ENCODE data around the gene CACNA2D3.

The CACNA2D3 gene

DNA sequence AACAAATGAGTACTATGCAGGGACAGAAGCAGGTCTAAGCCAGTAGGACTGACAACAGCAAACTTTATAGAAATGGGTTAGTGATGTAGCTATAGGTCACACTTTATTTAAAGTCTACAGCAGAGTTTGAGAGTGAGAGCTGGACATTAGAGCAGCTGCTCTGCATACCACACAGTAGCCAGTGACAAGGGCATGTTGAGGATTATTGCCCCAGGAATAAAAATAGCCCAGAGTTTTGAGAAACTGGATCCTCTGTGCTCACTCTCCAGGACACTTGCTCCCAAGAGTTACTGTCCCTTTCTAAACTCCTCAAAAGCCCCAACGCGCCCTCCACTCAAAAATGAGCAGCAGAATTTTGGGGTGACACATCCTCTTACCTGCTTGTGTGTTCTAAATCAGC is 784.4 kb downstream of the CACNA2D3 start:
- H3K79me1 ChIP-seq (ENCODE audit: low read depth, low read length): no peaks in the 10 kb centered on the region
- H2AFZ ChIP-seq (ENCODE audit: low read length): no peak overlapping the region
- no peak for DNase-seq (ENCODE audit: low spot score)
- H4K91ac ChIP-seq (ENCODE audit: low read depth, low read length, poor library complexity): no peak overlapping the region
- H3K4me1 ChIP-seq (ENCODE audit: control insufficient read depth in 2 of 2, insufficient read depth in 1 of 2, low read depth in 1 of 2, low read length in 2 of 2): no peaks in the 10 kb centered on the region
- H3K23ac ChIP-seq (ENCODE audit: low read depth, low read length, poor library complexity): no peak overlapping the region
- no peak overlapping the region for H3K4me2 ChIP-seq (ENCODE audit: insufficient read depth, low read length, poor library complexity, severe bottlenecking)
- peaks cover 0 to under 1% of the 10 kb centered on the region in 2 donors for H3K9me3 ChIP-seq (replicated peaks in 1 of 2; ENCODE audit: control insufficient read depth in 2 of 2, insufficient read depth in 1 of 2, low read depth in 1 of 2, low read length in 2 of 2)
- no peak overlapping the region for H3K4me3 ChIP-seq (ENCODE audit: low read length in 2 of 2)
- no peaks in the 10 kb centered on the region for H3K36me3 ChIP-seq (replicated peaks in 1 of 2; ENCODE audit: control insufficient read depth in 2 of 2, insufficient read depth in 2 of 2, low read length in 2 of 2)
- no peak overlapping the region for H2BK12ac ChIP-seq (ENCODE audit: low read length)
- H4K8ac ChIP-seq (ENCODE audit: low read depth, low read length): no peak overlapping the region
- H3K27me3 ChIP-seq (ENCODE audit: control insufficient read depth in 3 of 3, insufficient read depth in 3 of 3, low read depth in 1 of 3, low read length in 3 of 3): no peaks in the 10 kb centered on the region
- no peak overlapping the region for H3K4ac ChIP-seq (ENCODE audit: low read length)
- no peak overlapping the region for H3K14ac ChIP-seq (ENCODE audit: low read length)
- H2BK15ac ChIP-seq (ENCODE audit: low read length): no peak overlapping the region
- no peak overlapping the region for H2AK5ac ChIP-seq (ENCODE audit: low read depth, low read length)
- H2BK5ac ChIP-seq (ENCODE audit: low read length): no peak overlapping the region
- no peak overlapping the region for H3K18ac ChIP-seq (ENCODE audit: low read length)
- WGBS, 2 donors (ENCODE audit: extremely low coverage in 2 of 2, insufficient read length in 2 of 2, insufficient replicate concordance in 1 of 2): no CpG with 5 or more reads among the region's 2 CpGs
- H3K9ac ChIP-seq (ENCODE audit: low read depth, low read length, poor library complexity): no peak overlapping the region
- H3K27ac ChIP-seq (replicated peaks; ENCODE audit: low read length): no peak overlapping the region
- no peak overlapping the region for H2BK120ac ChIP-seq (ENCODE audit: low read depth, low read length)

DNA sequence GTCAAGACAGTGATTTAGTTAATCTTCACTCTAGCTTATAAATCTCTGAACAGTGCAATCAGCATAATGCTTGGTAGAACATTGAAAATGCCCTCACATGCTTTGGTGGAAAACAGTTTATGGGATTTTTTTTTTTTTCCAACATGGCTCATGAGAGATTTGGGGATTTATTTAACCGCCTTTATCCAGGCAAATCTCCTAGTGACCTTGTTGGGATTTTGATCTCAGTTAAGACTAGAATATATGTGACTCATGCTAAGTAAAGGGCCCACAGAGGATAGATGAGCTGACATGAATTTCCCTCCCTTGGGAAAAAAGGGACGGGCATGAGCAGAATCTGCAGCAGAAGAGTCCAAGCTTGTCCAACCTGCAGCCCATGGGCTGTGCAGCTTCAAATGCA is 786.8 kb downstream of the CACNA2D3 start:
- Histone ChIP-seq H3K4me2 (ENCODE audit: insufficient read depth, low read length, poor library complexity, severe bottlenecking) (no peak overlapping the region), H2BK15ac (ENCODE audit: low read length) (no peak overlapping the region), H3K4me1 (ENCODE audit: control insufficient read depth in 2 of 2, insufficient read depth in 1 of 2, low read depth in 1 of 2, low read length in 2 of 2) (no peaks in the 10 kb centered on the region), H3K4me3 (ENCODE audit: low read length in 2 of 2) (no peak overlapping the region), H3K27me3 (ENCODE audit: control insufficient read depth in 3 of 3, insufficient read depth in 3 of 3, low read depth in 1 of 3, low read length in 3 of 3) (no peaks in the 10 kb centered on the region), H3K18ac (ENCODE audit: low read length) (no peak overlapping the region), H4K8ac (ENCODE audit: low read depth, low read length) (no peak overlapping the region), H2AK5ac (ENCODE audit: low read depth, low read length) (no peak overlapping the region), H2AFZ (ENCODE audit: low read length) (no peak overlapping the region), H3K23ac (ENCODE audit: low read depth, low read length, poor library complexity) (no peak overlapping the region), H2BK120ac (ENCODE audit: low read depth, low read length) (no peak overlapping the region), H3K27ac (replicated peaks; ENCODE audit: low read length) (no peak overlapping the region), H3K9me3 (replicated peaks in 1 of 2; ENCODE audit: control insufficient read depth in 2 of 2, insufficient read depth in 1 of 2, low read depth in 1 of 2, low read length in 2 of 2) (peaks cover 2 to 3% of the 10 kb centered on the region in 2 donors), H2BK5ac (ENCODE audit: low read length) (no peak overlapping the region), H3K9ac (ENCODE audit: low read depth, low read length, poor library complexity) (no peak overlapping the region), H3K14ac (ENCODE audit: low read length) (no peak overlapping the region), H2BK12ac (ENCODE audit: low read length) (no peak overlapping the region), H3K36me3 (replicated peaks in 1 of 2; ENCODE audit: control insufficient read depth in 2 of 2, insufficient read depth in 2 of 2, low read length in 2 of 2) (no peaks in the 10 kb centered on the region), H3K4ac (ENCODE audit: low read length) (no peak overlapping the region), H3K79me1 (ENCODE audit: low read depth, low read length) (no peaks in the 10 kb centered on the region), H4K91ac (ENCODE audit: low read depth, low read length, poor library complexity) (no peak overlapping the region)
- WGBS, 2 donors (ENCODE audit: extremely low coverage in 2 of 2, insufficient read length in 2 of 2, insufficient replicate concordance in 1 of 2): no CpG with 5 or more reads among the region's 2 CpGs
- DNase-seq (ENCODE audit: low spot score): no peak

DNA sequence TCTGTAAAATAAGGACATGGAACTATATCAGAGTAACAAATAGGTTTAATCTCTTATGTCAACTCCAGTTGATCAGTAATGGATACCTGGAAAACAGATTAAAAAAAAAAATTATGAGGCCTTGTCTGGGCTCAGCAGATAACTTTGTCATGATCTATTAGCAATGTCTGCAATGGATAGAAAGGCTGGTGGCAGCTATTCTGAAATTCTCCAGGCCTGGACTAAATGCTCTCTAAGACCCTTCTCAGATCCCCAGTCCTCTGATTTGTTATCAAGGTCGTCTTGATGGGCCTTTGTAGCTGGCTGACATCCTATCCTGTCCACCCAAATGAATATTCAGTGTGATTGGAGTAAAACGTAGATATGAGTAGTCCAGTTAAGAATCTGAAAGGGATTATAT is 791.8 kb downstream of the CACNA2D3 start:
- Histone ChIP-seq H3K79me1 (ENCODE audit: low read depth, low read length) (no peaks in the 10 kb centered on the region), H3K18ac (ENCODE audit: low read length) (no peak overlapping the region), H3K9me3 (replicated peaks in 1 of 2; ENCODE audit: control insufficient read depth in 2 of 2, insufficient read depth in 1 of 2, low read depth in 1 of 2, low read length in 2 of 2) (peaks cover 2 to 3% of the 10 kb centered on the region in 2 donors), H2BK15ac (ENCODE audit: low read length) (no peak overlapping the region), H3K14ac (ENCODE audit: low read length) (no peak overlapping the region), H3K36me3 (replicated peaks in 1 of 2; ENCODE audit: control insufficient read depth in 2 of 2, insufficient read depth in 2 of 2, low read length in 2 of 2) (no peaks in the 10 kb centered on the region), H3K27me3 (ENCODE audit: control insufficient read depth in 3 of 3, insufficient read depth in 3 of 3, low read depth in 1 of 3, low read length in 3 of 3) (no peaks in the 10 kb centered on the region), H2BK120ac (ENCODE audit: low read depth, low read length) (no peak overlapping the region), H3K4ac (ENCODE audit: low read length) (no peak overlapping the region), H2AK5ac (ENCODE audit: low read depth, low read length) (no peak overlapping the region), H2BK5ac (ENCODE audit: low read length) (no peak overlapping the region), H2AFZ (ENCODE audit: low read length) (no peak overlapping the region), H3K4me2 (ENCODE audit: insufficient read depth, low read length, poor library complexity, severe bottlenecking) (no peak overlapping the region), H3K23ac (ENCODE audit: low read depth, low read length, poor library complexity) (no peak overlapping the region), H3K4me1 (ENCODE audit: control insufficient read depth in 2 of 2, insufficient read depth in 1 of 2, low read depth in 1 of 2, low read length in 2 of 2) (no peaks in the 10 kb centered on the region), H2BK12ac (ENCODE audit: low read length) (no peak overlapping the region), H4K8ac (ENCODE audit: low read depth, low read length) (no peak overlapping the region), H3K27ac (replicated peaks; ENCODE audit: low read length) (no peak overlapping the region), H4K91ac (ENCODE audit: low read depth, low read length, poor library complexity) (no peak overlapping the region), H3K4me3 (ENCODE audit: low read length in 2 of 2) (no peak overlapping the region), H3K9ac (ENCODE audit: low read depth, low read length, poor library complexity) (no peak overlapping the region)
- no peak for DNase-seq (ENCODE audit: low spot score)
- WGBS, 2 donors (ENCODE audit: extremely low coverage in 2 of 2, insufficient read length in 2 of 2, insufficient replicate concordance in 1 of 2): no CpG with 5 or more reads among the region's 2 CpGs

DNA sequence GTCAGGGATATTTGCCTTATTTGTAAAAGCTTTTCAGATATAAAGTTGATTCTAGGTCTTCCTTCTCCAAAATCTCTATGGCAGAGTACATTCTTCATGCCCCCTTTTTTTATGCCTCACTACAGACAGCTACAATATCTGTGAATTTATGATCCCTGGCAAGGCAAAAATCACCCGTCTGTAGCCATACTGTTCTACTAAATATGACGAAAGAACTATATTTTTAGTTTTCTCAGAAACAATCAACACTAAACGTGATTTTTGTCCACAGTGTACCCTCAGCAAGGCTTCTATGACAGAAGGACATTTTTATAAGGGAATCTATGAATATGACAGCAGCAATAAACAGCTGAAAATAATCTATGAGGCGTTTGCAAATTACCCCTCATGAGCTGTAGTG is 792.8 kb downstream of the CACNA2D3 start:
- Histone ChIP-seq H3K4ac (ENCODE audit: low read length) (no peak overlapping the region), H2BK12ac (ENCODE audit: low read length) (no peak overlapping the region), H3K79me1 (ENCODE audit: low read depth, low read length) (no peaks in the 10 kb centered on the region), H3K4me2 (ENCODE audit: insufficient read depth, low read length, poor library complexity, severe bottlenecking) (no peak overlapping the region), H2AK5ac (ENCODE audit: low read depth, low read length) (no peak overlapping the region), H3K4me3 (ENCODE audit: low read length in 2 of 2) (no peak overlapping the region), H3K4me1 (ENCODE audit: control insufficient read depth in 2 of 2, insufficient read depth in 1 of 2, low read depth in 1 of 2, low read length in 2 of 2) (no peaks in the 10 kb centered on the region), H3K14ac (ENCODE audit: low read length) (no peak overlapping the region), H2AFZ (ENCODE audit: low read length) (no peak overlapping the region), H2BK15ac (ENCODE audit: low read length) (no peak overlapping the region), H4K8ac (ENCODE audit: low read depth, low read length) (no peak overlapping the region), H3K23ac (ENCODE audit: low read depth, low read length, poor library complexity) (no peak overlapping the region), H3K18ac (ENCODE audit: low read length) (no peak overlapping the region), H4K91ac (ENCODE audit: low read depth, low read length, poor library complexity) (no peak overlapping the region), H3K9me3 (replicated peaks in 1 of 2; ENCODE audit: control insufficient read depth in 2 of 2, insufficient read depth in 1 of 2, low read depth in 1 of 2, low read length in 2 of 2) (peaks cover 2 to 3% of the 10 kb centered on the region in 2 donors), H3K9ac (ENCODE audit: low read depth, low read length, poor library complexity) (no peak overlapping the region), H3K36me3 (replicated peaks in 1 of 2; ENCODE audit: control insufficient read depth in 2 of 2, insufficient read depth in 2 of 2, low read length in 2 of 2) (no peaks in the 10 kb centered on the region), H3K27ac (replicated peaks; ENCODE audit: low read length) (no peak overlapping the region), H2BK5ac (ENCODE audit: low read length) (no peak overlapping the region), H2BK120ac (ENCODE audit: low read depth, low read length) (no peak overlapping the region), H3K27me3 (ENCODE audit: control insufficient read depth in 3 of 3, insufficient read depth in 3 of 3, low read depth in 1 of 3, low read length in 3 of 3) (no peaks in the 10 kb centered on the region)
- DNase-seq (ENCODE audit: low spot score): no peak
- no CpG with 5 or more reads among the region's 4 CpGs for WGBS, 2 donors (ENCODE audit: extremely low coverage in 2 of 2, insufficient read length in 2 of 2, insufficient replicate concordance in 1 of 2)

All from neuronal stem cell (in vitro differentiated cells).